HL-60 (cell line): ENCODE results near the gene SMLR1.
A peak's percentile ranks its signal among the peaks of the same experiment; 100 is the strongest.

Experiments
- DNase-seq, 2 experiments: peaks; one replicate each; pipeline ENCODE4 v3.0.0-alpha.2; 2010 to 2020; ENCODE audit warnings: low read depth in 1 of 2, low spot score in 1 of 2
- H3K27ac ChIP-seq: fragments of 250-450 bp; sonication (Bioruptor Pico); replicated peaks from 2 replicates; pipeline ENCODE4 v1.5.1; 2020; ENCODE audit warnings: mild to moderate bottlenecking, moderate library complexity
- H3K27me3 ChIP-seq: fragments of 250-450 bp; sonication (Bioruptor Pico); 2 replicates; pipeline ENCODE4 v1.5.1; 2021; ENCODE audit warnings: mild to moderate bottlenecking, moderate library complexity; ENCODE audit not compliant: insufficient read depth, poor library complexity, severe bottlenecking
- H3K4me3 ChIP-seq: replicated peaks from 2 replicates; pipeline ENCODE4 v1.5.1; 2011; ENCODE audit warnings: mild to moderate bottlenecking, control low read depth, low read length; ENCODE audit not compliant: insufficient read depth
- CTCF ChIP-seq: IDR thresholded peaks from one replicate; pipeline ENCODE4 v1.5.1; 2011; ENCODE audit warnings: low read length, control low read depth, inconsistent platforms; ENCODE audit not compliant: insufficient read depth
- GABPA ChIP-seq: IDR thresholded peaks from 2 replicates; pipeline ENCODE4 v1.6.1; 2012; ENCODE audit warnings: low read depth
- POLR2AphosphoS5 ChIP-seq: IDR thresholded peaks from 2 replicates; pipeline ENCODE4 v1.6.1; 2012; ENCODE audit warnings: low read depth
- SPI1 ChIP-seq: IDR thresholded peaks from 2 replicates; pipeline ENCODE4 v1.6.1; 2012; ENCODE audit warnings: low read depth, mild to moderate bottlenecking, borderline replicate concordance
- TF ChIP-seq, protein P1 (sequence below): IDR thresholded peaks from 2 replicates; pipeline ENCODE4 v1.6.1; 2012; ENCODE audit warnings: low read depth; ENCODE audit not compliant: insufficient replicate concordance

Gene SMLR1

GRCh38 chr6:130825772-130826441 is 1.3 kb upstream of the SMLR1 start:
- no peak overlapping the region for H3K4me3 ChIP-seq
- H3K27me3 ChIP-seq: no peaks in the 10 kb centered on the region
- H3K27ac ChIP-seq: no peak overlapping the region
- TF ChIP-seq CTCF (no peak), SPI1 (no peak), POLR2AphosphoS5 (no peak), GABPA (no peak)
- TF ChIP-seq, protein P1, sequence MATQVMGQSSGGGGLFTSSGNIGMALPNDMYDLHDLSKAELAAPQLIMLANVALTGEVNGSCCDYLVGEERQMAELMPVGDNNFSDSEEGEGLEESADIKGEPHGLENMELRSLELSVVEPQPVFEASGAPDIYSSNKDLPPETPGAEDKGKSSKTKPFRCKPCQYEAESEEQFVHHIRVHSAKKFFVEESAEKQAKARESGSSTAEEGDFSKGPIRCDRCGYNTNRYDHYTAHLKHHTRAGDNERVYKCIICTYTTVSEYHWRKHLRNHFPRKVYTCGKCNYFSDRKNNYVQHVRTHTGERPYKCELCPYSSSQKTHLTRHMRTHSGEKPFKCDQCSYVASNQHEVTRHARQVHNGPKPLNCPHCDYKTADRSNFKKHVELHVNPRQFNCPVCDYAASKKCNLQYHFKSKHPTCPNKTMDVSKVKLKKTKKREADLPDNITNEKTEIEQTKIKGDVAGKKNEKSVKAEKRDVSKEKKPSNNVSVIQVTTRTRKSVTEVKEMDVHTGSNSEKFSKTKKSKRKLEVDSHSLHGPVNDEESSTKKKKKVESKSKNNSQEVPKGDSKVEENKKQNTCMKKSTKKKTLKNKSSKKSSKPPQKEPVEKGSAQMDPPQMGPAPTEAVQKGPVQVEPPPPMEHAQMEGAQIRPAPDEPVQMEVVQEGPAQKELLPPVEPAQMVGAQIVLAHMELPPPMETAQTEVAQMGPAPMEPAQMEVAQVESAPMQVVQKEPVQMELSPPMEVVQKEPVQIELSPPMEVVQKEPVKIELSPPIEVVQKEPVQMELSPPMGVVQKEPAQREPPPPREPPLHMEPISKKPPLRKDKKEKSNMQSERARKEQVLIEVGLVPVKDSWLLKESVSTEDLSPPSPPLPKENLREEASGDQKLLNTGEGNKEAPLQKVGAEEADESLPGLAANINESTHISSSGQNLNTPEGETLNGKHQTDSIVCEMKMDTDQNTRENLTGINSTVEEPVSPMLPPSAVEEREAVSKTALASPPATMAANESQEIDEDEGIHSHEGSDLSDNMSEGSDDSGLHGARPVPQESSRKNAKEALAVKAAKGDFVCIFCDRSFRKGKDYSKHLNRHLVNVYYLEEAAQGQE: no peak
- no peak for DNase-seq

DNA sequence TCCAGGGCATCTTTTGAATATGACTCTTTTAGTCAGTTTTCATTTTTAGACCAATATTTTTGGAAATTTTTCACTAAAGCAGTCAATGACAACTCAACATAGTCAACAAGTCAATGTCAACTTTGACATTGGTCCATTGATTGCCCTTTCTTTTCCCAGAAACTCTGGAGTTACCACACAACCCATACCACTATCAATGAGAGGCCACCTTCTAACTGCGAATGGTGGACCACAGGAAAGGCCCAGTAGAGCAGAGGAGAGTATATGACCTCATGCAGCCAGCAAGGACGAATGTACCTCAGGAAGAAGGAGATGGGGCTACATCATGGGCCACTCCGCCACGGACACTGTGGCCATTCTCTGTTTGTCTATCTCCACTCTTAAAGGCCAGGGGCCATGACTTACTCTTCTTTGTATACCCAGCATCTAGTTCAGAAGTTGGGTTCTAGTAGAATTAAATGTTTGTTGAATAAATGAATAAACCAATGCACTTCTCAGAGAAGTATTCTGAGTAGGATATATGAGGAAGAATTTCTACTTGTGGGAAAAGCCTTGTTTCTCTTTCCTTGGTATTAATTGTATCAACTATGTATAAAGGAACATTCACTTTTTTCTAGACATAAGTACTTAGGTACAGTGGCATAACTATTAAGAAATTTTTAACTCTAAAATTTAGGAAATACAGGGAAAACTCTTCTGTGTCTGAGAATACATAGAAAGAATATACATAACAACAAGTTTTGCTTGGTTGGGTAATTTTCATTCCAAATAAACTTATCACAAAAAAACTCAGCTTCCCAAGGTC is 562 bp upstream of the SMLR1 start:
- no peak overlapping the region for H3K4me3 ChIP-seq
- H3K27ac ChIP-seq: no peak overlapping the region
- TF ChIP-seq SPI1 (no peak), POLR2AphosphoS5 (no peak)
- no peaks in the 10 kb centered on the region for H3K27me3 ChIP-seq
- no peak for DNase-seq

DNA sequence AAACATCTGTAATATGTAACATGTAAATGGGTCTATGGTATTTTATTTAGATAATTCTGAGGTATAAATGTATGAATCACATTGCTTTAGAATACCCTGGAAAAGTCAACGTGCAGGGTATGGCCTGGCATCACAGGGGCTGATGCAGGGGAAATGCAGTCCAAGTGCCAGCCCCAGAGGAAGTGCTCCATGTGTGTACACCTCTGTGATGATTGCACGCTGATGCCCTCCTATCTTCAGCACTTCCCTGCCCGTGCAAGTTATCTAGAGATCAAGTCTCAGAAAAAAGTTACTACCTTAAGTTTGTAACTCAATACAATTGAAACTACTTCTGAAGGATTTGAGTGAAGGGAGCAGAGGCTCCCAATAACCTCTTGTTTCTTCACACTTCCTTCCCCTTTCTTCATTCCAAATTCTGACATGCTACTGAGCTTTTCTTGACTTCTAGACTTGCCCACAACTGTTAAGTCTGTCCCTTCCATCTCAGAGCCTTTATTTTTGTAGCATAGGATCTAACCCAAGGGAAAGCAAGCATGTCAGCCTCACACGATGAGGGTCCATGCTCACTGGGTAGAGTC is 2.2 kb downstream of the SMLR1 start:
- Histone ChIP-seq H3K4me3 (no peak overlapping the region), H3K27ac (no peak overlapping the region), H3K27me3 (no peaks in the 10 kb centered on the region)
- DNase-seq: peak in 1 of 2 experiments; percentile 27
- TF ChIP-seq SPI1 (peak; percentile 50; the same call in 1 of the 2 replicates), POLR2AphosphoS5 (no peak), GABPA (no peak)

DNA sequence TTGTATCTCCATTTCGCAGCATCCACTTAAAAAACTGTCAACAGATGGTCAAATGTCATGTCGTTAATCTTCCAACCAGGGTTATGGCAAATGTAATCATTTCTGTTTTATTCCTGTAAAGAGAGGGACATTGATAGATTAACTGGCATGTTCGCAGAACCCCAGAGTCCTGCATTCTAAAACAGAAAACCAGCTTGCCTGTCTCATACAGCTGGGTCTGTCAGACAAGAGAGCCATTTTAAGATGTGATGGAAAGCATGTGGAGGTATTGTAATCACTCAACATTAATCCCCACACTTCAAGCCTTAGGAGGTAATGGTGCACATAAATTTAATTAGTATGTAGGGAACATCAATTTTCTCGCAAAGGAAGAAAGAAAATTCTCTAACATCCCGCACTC is 4.4 kb downstream of the SMLR1 start:
- Histone ChIP-seq H3K27me3 (no peaks in the 10 kb centered on the region), H3K27ac (no peak overlapping the region), H3K4me3 (no peak overlapping the region)
- no peak for TF ChIP-seq GABPA
- no peak for TF ChIP-seq SPI1
- TF ChIP-seq CTCF: no peak
- TF ChIP-seq, protein P1: no peak
- no peak for TF ChIP-seq POLR2AphosphoS5
- DNase-seq: no peak
